H1 (cell line): ENCODE data around the gene DCP1B. TPM values are rescaled to one million over a fixed set of nuclear protein-coding genes. Genes with fewer than 3 reads are reported as not detected.

Experiments used
- CTCF ChIA-PET: fragments of 300-600 bp; sonication (Branson Sonifier 250); formaldehyde crosslinking; loops from one replicate; lab custom pipeline; 2021; ENCODE audit not compliant: partially characterized antibody; lab: Charles Lee
- POLR2A ChIA-PET: fragments of 300-600 bp; sonication (Branson Sonifier 250); formaldehyde crosslinking; loops from one replicate; lab custom pipeline; 2021; ENCODE audit warnings: inconsistent platforms; ENCODE audit not compliant: partially characterized antibody; lab: Charles Lee
- DNase-seq, 2 experiments: peaks; one replicate each; pipeline versions ENCODE4 v3.0.0 to v3.0.0-alpha.2; 2010 to 2022; ENCODE audit warnings: low spot score in 2 of 2, low read depth in 1 of 2, mixed read lengths in 1 of 2
- FAIRE-seq: peaks from 2 replicates; lab custom pipeline; 2011; peaks lifted over from hg19 to GRCh38; lab: Jason Lieb, UNC
- H2AFZ ChIP-seq: 2 replicates; pipeline ENCODE4 v1.8.1; 2012; ENCODE audit warnings: low read length, inconsistent platforms
- H2AK5ac ChIP-seq: 2 replicates; pipeline ENCODE4 v1.6.1; 2013; ENCODE audit warnings: low read depth, low read length
- H2BK120ac ChIP-seq: replicated peaks from 2 replicates; pipeline ENCODE3; 2013; ENCODE audit warnings: low read depth, low read length, inconsistent platforms
- H2BK12ac ChIP-seq: 2 replicates; pipeline ENCODE4 v1.6.1; 2013; ENCODE audit warnings: low read depth, low read length
- H2BK15ac ChIP-seq: 2 replicates; pipeline ENCODE4 v1.6.1; 2013; ENCODE audit warnings: low read length
- H2BK20ac ChIP-seq: 2 replicates; pipeline ENCODE4 v1.6.1; 2013; ENCODE audit warnings: low read length
- H2BK5ac ChIP-seq: 2 replicates; pipeline ENCODE4 v1.6.1; 2013; ENCODE audit warnings: low read depth, low read length
- H3K14ac ChIP-seq: 2 replicates; pipeline ENCODE4 v1.6.1; 2013; ENCODE audit warnings: inconsistent platforms; ENCODE audit not compliant: insufficient read length
- H3K18ac ChIP-seq: 2 replicates; pipeline ENCODE4 v1.6.1; 2013; ENCODE audit warnings: low read length; ENCODE audit errors: extremely low read depth
- H3K23ac ChIP-seq: 2 replicates; pipeline ENCODE4 v1.6.1; 2013; ENCODE audit warnings: inconsistent platforms; ENCODE audit not compliant: insufficient read length
- H3K23me2 ChIP-seq: 2 replicates; pipeline ENCODE4 v1.6.1; 2013; ENCODE audit warnings: low read depth, low read length
- H3K27ac ChIP-seq: 2 replicates; pipeline ENCODE4 v1.6.1; 2011; ENCODE audit warnings: low read depth, low read length, inconsistent platforms
- H3K27me3 ChIP-seq, 4 experiments: replicated peaks in 1 of 4; 1 replicate in 1 of 4; 2 replicates in 3 of 4; pipeline versions ENCODE4 v1.6.1 to v1.8.1; 2011 to 2013; ENCODE audit warnings: low read length in 3 of 4, mild to moderate bottlenecking in 3 of 4, inconsistent platforms in 2 of 4, mixed read lengths in 2 of 4, moderate library complexity in 1 of 4; ENCODE audit not compliant: control insufficient read depth in 3 of 4, insufficient read depth in 3 of 4; ENCODE audit errors: extremely low read depth in 1 of 4
- H3K36me3 ChIP-seq, 4 experiments: 2 replicates each; pipeline versions ENCODE4 v1.6.1 to v1.8.1; 2011 to 2013; ENCODE audit warnings: mild to moderate bottlenecking in 4 of 4, low read length in 3 of 4, moderate library complexity in 2 of 4, control low read depth in 1 of 4, inconsistent platforms in 1 of 4; ENCODE audit not compliant: insufficient read depth in 4 of 4, control insufficient read depth in 2 of 4
- H3K4ac ChIP-seq: replicated peaks from 2 replicates; pipeline ENCODE3; 2013; ENCODE audit warnings: low read length, low read depth, mixed read lengths, inconsistent platforms; ENCODE audit not compliant: insufficient read length
- H3K4me1 ChIP-seq, 4 experiments: replicated peaks in 1 of 4; 1 replicate in 1 of 4; 2 replicates in 3 of 4; pipeline versions ENCODE4 v1.6.1 to v1.8.1; 2011 to 2013; ENCODE audit warnings: low read length in 3 of 4, inconsistent platforms in 2 of 4, mixed read lengths in 1 of 4; ENCODE audit not compliant: insufficient read depth in 4 of 4, control insufficient read depth in 3 of 4
- H3K4me2 ChIP-seq, 2 experiments: 2 replicates each; pipeline versions ENCODE4 v1.6.1 to v1.8.1; 2011 to 2013; ENCODE audit warnings: low read depth in 2 of 2, low read length in 2 of 2, control low read depth in 1 of 2, inconsistent platforms in 1 of 2, mild to moderate bottlenecking in 1 of 2; ENCODE audit not compliant: insufficient read depth in 1 of 2
- H3K4me3 ChIP-seq, 4 experiments: fragments of 200-600, 300-600 bp in 1 of 4; sonication (generic), shearing (Covaris generic), sonication (Bioruptor Twin) in 1 of 4; 2 replicates each; pipeline versions ENCODE4 v1.5.1 to v1.8.1; 2011 to 2016; ENCODE audit warnings: low read length in 4 of 4, low read depth in 3 of 4, control low read depth in 2 of 4, inconsistent platforms in 2 of 4, mild to moderate bottlenecking in 2 of 4, mixed read lengths in 1 of 4, moderate library complexity in 1 of 4; ENCODE audit not compliant: insufficient read depth in 2 of 4; ENCODE audit errors: extremely low read depth in 1 of 4
- H3K56ac ChIP-seq: replicated peaks from 2 replicates; pipeline ENCODE3; 2013; ENCODE audit warnings: low read depth, mild to moderate bottlenecking, mixed read lengths, low read length, inconsistent platforms; ENCODE audit not compliant: insufficient read length
- H3K79me1 ChIP-seq: 2 replicates; pipeline ENCODE4 v1.6.1; 2013; ENCODE audit warnings: low read depth, low read length, control low read depth
- H3K79me2 ChIP-seq, 2 experiments: 2 replicates each; pipeline versions ENCODE4 v1.6.1 to v1.8.1; 2012 to 2013; ENCODE audit warnings: low read length in 2 of 2, mild to moderate bottlenecking in 2 of 2, inconsistent platforms in 1 of 2; ENCODE audit not compliant: insufficient read depth in 2 of 2, control insufficient read depth in 1 of 2
- H3K9ac ChIP-seq, 4 experiments: replicated peaks in 1 of 4; 1 replicate in 1 of 4; 2 replicates in 3 of 4; pipeline versions ENCODE4 v1.6.1 to v1.8.1; 2011 to 2013; ENCODE audit warnings: low read depth in 3 of 4, low read length in 3 of 4, control low read depth in 2 of 4, mild to moderate bottlenecking in 2 of 4, moderate library complexity in 2 of 4, inconsistent platforms in 1 of 4; ENCODE audit errors: extremely low read depth in 1 of 4
- H3K9me3 ChIP-seq, 2 experiments: 2 replicates each; pipeline versions ENCODE4 v1.6.1 to v1.8.1; 2012 to 2013; ENCODE audit warnings: mild to moderate bottlenecking in 2 of 2, moderate library complexity in 2 of 2, control low read depth in 1 of 2, inconsistent platforms in 1 of 2, low read depth in 1 of 2, low read length in 1 of 2, mixed read lengths in 1 of 2; ENCODE audit not compliant: insufficient read depth in 2 of 2
- H4K20me1 ChIP-seq, 2 experiments: replicated peaks in 1 of 2; 2 replicates each; pipeline versions ENCODE3 to v1.8.1; 2011 to 2013; ENCODE audit warnings: inconsistent platforms in 2 of 2, low read length in 2 of 2, mild to moderate bottlenecking in 1 of 2; ENCODE audit not compliant: insufficient read depth in 2 of 2, control insufficient read depth in 1 of 2
- H4K5ac ChIP-seq: 2 replicates; pipeline ENCODE4 v1.6.1; 2013; ENCODE audit warnings: low read length, low read depth, mixed read lengths, inconsistent platforms; ENCODE audit not compliant: insufficient read length
- H4K8ac ChIP-seq: 2 replicates; pipeline ENCODE4 v1.8.0; 2013; ENCODE audit warnings: mild to moderate bottlenecking, moderate library complexity, low read length, inconsistent platforms; ENCODE audit not compliant: insufficient read depth; ENCODE audit errors: extremely low read depth
- H4K91ac ChIP-seq: replicated peaks from 2 replicates; pipeline ENCODE3; 2013; ENCODE audit warnings: low read length, mixed read lengths, inconsistent platforms; ENCODE audit not compliant: insufficient read length
- CTBP2 ChIP-seq: IDR thresholded peaks from 2 replicates; pipeline ENCODE4 v1.7.0; 2011; ENCODE audit warnings: borderline replicate concordance, mild to moderate bottlenecking, moderate library complexity, mixed read lengths, low read length; ENCODE audit not compliant: insufficient read depth, insufficient read length
- EZH2 ChIP-seq: fragments of 200-600 bp; sonication (generic); IDR thresholded peaks from 2 replicates; pipeline ENCODE4 v1.7.1; 2012; ENCODE audit warnings: low read depth, mild to moderate bottlenecking, moderate library complexity, low read length, inconsistent platforms; ENCODE audit not compliant: severe bottlenecking
- KDM4A ChIP-seq: IDR thresholded peaks from one replicate; pipeline ENCODE4 v1.7.1; 2012; ENCODE audit warnings: low read depth, mild to moderate bottlenecking, moderate library complexity, low read length, inconsistent platforms; ENCODE audit not compliant: severe bottlenecking
- POLR2AphosphoS5 ChIP-seq: IDR thresholded peaks from 2 replicates; pipeline ENCODE4 v1.6.1; 2011; ENCODE audit warnings: low read depth, low read length
- TEAD4 ChIP-seq: IDR thresholded peaks from 2 replicates; pipeline ENCODE4 v1.6.1; 2012; ENCODE audit warnings: low read depth, low read length, inconsistent platforms, mixed read lengths
- whole genome bisulfite sequencing, 2 experiments: shearing (Covaris generic) in 1 of 2; methylation state at CpG; one replicate each; pipeline versions ENCODE4 v1.1.6 to v1.1.7; 2013 to 2015; ENCODE audit warnings: low lambda C conversion rate in 2 of 2, mixed read lengths in 2 of 2, inconsistent platforms in 1 of 2, low coverage in 1 of 2, missing lambda C conversion rate in 1 of 2; ENCODE audit not compliant: insufficient replicate concordance in 2 of 2, insufficient coverage in 1 of 2, insufficient read length in 1 of 2; ENCODE audit errors: extremely low coverage in 1 of 2, missing lambda C conversion rate in 1 of 2; 5-methylcytosine and 5-hydroxymethylcytosine counted together
- polyA plus RNA-seq, 7 experiments: library from polyadenylated mRNA; depleted of rRNA in 3 of 7; stranded (reverse) in 5 of 7; unstranded in 2 of 7; fragments of >200 nt in 5 of 7; fragments of 200-250 nt in 2 of 7; gene quantifications; 1 replicate in 5 of 7; 2 replicates in 1 of 7; 4 replicates in 1 of 7; pipeline versions ENCODE4 v1.2.1 to v1.2.3, GENCODE V29; 2011 to 2013; ENCODE audit warnings: missing spikeins in 2 of 7, mixed read lengths in 2 of 7
- total RNA-seq: library from RNA; stranded (reverse); fragmentation: NEBNext Ultra II Directional; extraction: Animal tissue kit (Norgen Biotek cat#: 25700); gene quantifications from 2 replicates; pipeline ENCODE4 v1.2.1, GENCODE V29; 2021
- TF ChIP-seq, protein P1 (sequence below): IDR thresholded peaks from 2 replicates; pipeline ENCODE4 v1.6.1; 2012; ENCODE audit warnings: inconsistent platforms
- TF ChIP-seq, protein P2 (sequence below): IDR thresholded peaks from 2 replicates; pipeline ENCODE4 v1.6.1; 2012; ENCODE audit warnings: inconsistent platforms

DCP1B gene
- total and polyA plus RNA-seq, 2 of the 8 experiments (the other 6 are each of a cell fraction or from before 2014, with no cell fraction given) = 14.8 to 29.0 TPM

- H3K9me3 ChIP-seq = no peaks in the 10 kb centered on the region
- TF ChIP-seq, protein P1, sequence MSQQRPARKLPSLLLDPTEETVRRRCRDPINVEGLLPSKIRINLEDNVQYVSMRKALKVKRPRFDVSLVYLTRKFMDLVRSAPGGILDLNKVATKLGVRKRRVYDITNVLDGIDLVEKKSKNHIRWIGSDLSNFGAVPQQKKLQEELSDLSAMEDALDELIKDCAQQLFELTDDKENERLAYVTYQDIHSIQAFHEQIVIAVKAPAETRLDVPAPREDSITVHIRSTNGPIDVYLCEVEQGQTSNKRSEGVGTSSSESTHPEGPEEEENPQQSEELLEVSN = 0 out of 2 replicates have a peak, but pooled peaks have one; percentile 30
- TF ChIP-seq, protein P2, sequence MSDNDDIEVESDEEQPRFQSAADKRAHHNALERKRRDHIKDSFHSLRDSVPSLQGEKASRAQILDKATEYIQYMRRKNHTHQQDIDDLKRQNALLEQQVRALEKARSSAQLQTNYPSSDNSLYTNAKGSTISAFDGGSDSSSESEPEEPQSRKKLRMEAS = 0 out of 2 replicates have a peak, but pooled peaks have one; percentile 29
- TF ChIP-seq CTBP2 = no peak
- TF ChIP-seq EZH2 = peak; percentile 31
- TF ChIP-seq TEAD4 = peak; percentile 16; the same call in 1 of the 2 replicates
- no peak for TF ChIP-seq POLR2AphosphoS5
- peak; percentile 29 for TF ChIP-seq KDM4A
- H3K27ac ChIP-seq = no peak overlapping the region
- no peak overlapping the region for H2AK5ac ChIP-seq
- FAIRE-seq (no peak), DNase-seq (no peak)
- no peaks in the 10 kb centered on the region for H3K36me3 ChIP-seq
- H4K20me1 ChIP-seq = peaks cover 0 to 2% of the 10 kb centered on the region in 2 experiments
- WGBS, 2 experiments = no CpG with 5 or more reads among the region's 60 CpGs
- H3K23ac ChIP-seq = no peak overlapping the region
- no peak overlapping the region for H3K18ac ChIP-seq
- no peak overlapping the region for H3K56ac ChIP-seq
- no peak overlapping the region for H2BK15ac ChIP-seq
- no peak overlapping the region for H2BK20ac ChIP-seq
- no peak overlapping the region for H4K8ac ChIP-seq
- no peaks in the 10 kb centered on the region for H3K79me2 ChIP-seq
- no peak overlapping the region for H2BK12ac ChIP-seq
- peaks cover 17 to 51% (median 40%) of the 10 kb centered on the region in 4 experiments for H3K27me3 ChIP-seq
- no peak overlapping the region for H3K14ac ChIP-seq
- peaks cover 11% of the 10 kb centered on the region; the same call in 1 of the 2 replicates for H3K23me2 ChIP-seq
- H3K9ac ChIP-seq = no peak overlapping the region
- H3K79me1 ChIP-seq = peaks cover 2% of the 10 kb centered on the region; the same call in 1 of the 2 replicates
- no peak overlapping the region for H2BK120ac ChIP-seq
- H3K4me2 ChIP-seq = peak overlapping the region; percentile 62 to 100
- peaks cover 2 to 17% (median 7%) of the 10 kb centered on the region in 4 experiments for H3K4me1 ChIP-seq
- ChIA-PET POLR2A (no interaction called here), CTCF (interaction anchor here (1.1 to 16.3 kb wide), 3 partner anchors 46 to 529 kb away, joined by 3 to 252 read pairs (median 4); no protein-coding TSS in a partner anchor)
- H2AFZ ChIP-seq = no peak overlapping the region; the same call in 1 of the 2 replicates
- H3K4ac ChIP-seq = no peak overlapping the region
- no peak overlapping the region for H4K5ac ChIP-seq
- peak overlapping the region; percentile 24 to 85 (median 74) for H3K4me3 ChIP-seq
- H4K91ac ChIP-seq = no peak overlapping the region
- H2BK5ac ChIP-seq = no peak overlapping the region
Observed at GRCh38 chr12:2053691-2054090, 49.4 kb upstream of the DCP1B start.
